ENCODE results near the gene ADGRG4. TPM values are rescaled to one million over a fixed set of nuclear protein-coding genes. Genes with fewer than 3 reads are reported as not detected.

The ADGRG4 gene
- total RNA-seq, 2 donors from 2014 or later: not detected

DNA sequence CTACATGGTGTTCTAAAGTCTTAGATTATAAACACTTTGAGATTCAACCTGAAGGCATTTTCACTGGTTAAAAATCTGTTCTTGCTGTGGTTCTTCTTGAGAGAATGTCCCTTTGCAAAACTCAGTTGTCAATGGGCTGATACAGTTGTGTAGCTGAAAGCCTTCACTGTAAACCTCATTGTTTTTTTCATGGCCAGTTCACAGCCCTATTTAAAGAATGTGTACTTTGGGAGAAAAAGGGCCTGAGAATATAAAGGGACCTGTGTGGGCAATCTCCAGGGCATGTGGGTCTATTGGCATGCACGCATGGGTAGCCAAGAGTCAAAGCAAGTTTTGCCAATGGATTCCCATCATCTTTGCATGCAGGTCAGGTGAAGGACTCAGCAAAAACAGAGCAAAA, 41.8 kb upstream of the ADGRG4 start:
- no peaks in the 10 kb centered on the region for H3K36me3 ChIP-seq (replicated peaks in 1 of 2; ENCODE audit: insufficient read depth in 1 of 2, low read depth in 2 of 2)
- intact Hi-C loops (cut with DNase I): no loop called here
- ATAC-seq (no peak), DNase-seq (no peak)
- WGBS, 2 donors: 63 to 88% methylated on average over 1 of the region's 1 CpG
- H3K27me3 ChIP-seq: no peaks in the 10 kb centered on the region
- H3K4me3 ChIP-seq: no peak overlapping the region
- H3K4me1 ChIP-seq: no peaks in the 10 kb centered on the region
- TF ChIP-seq POLR2A (IDR thresholded peaks at IDR 0.05): no peak
- TF ChIP-seq, protein P1, sequence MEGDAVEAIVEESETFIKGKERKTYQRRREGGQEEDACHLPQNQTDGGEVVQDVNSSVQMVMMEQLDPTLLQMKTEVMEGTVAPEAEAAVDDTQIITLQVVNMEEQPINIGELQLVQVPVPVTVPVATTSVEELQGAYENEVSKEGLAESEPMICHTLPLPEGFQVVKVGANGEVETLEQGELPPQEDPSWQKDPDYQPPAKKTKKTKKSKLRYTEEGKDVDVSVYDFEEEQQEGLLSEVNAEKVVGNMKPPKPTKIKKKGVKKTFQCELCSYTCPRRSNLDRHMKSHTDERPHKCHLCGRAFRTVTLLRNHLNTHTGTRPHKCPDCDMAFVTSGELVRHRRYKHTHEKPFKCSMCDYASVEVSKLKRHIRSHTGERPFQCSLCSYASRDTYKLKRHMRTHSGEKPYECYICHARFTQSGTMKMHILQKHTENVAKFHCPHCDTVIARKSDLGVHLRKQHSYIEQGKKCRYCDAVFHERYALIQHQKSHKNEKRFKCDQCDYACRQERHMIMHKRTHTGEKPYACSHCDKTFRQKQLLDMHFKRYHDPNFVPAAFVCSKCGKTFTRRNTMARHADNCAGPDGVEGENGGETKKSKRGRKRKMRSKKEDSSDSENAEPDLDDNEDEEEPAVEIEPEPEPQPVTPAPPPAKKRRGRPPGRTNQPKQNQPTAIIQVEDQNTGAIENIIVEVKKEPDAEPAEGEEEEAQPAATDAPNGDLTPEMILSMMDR (IDR thresholded peaks at IDR 0.05): no peak
- H3K9me3 ChIP-seq: no peaks in the 10 kb centered on the region
- H3K27ac ChIP-seq: no peak overlapping the region

DNA sequence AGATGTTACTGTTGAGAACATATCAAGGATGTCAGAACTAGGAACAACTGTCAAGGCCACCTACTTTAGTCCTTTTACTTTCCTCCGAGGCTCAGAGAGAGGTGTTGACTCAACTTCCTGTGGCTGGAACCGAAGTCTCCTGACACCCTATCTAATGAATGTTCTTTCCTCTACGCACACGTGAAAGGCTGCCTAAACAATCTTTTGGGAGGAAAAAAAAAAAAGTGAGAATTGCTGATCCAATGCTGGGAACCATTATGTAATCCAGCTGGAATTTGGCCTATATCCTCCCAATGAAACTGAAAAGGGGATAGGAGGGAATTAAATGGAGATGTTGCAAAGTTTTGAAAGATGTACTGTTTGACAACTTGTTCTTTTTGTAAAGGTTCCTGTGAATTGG, 41.2 kb upstream of the ADGRG4 start:
- ATAC-seq (no peak), DNase-seq (no peak)
- 25 to 45% methylated on average over 4 of the region's 4 CpGs for WGBS, 2 donors
- Histone ChIP-seq H3K27ac (no peak overlapping the region), H3K4me1 (no peaks in the 10 kb centered on the region), H3K9me3 (no peaks in the 10 kb centered on the region), H3K4me3 (no peak overlapping the region), H3K27me3 (no peaks in the 10 kb centered on the region), H3K36me3 (replicated peaks in 1 of 2; ENCODE audit: insufficient read depth in 1 of 2, low read depth in 2 of 2) (no peaks in the 10 kb centered on the region)
- TF ChIP-seq, protein P1 (IDR thresholded peaks at IDR 0.05): no peak
- TF ChIP-seq POLR2A (IDR thresholded peaks at IDR 0.05): no peak
- intact Hi-C loops (cut with DNase I): no loop called here

DNA sequence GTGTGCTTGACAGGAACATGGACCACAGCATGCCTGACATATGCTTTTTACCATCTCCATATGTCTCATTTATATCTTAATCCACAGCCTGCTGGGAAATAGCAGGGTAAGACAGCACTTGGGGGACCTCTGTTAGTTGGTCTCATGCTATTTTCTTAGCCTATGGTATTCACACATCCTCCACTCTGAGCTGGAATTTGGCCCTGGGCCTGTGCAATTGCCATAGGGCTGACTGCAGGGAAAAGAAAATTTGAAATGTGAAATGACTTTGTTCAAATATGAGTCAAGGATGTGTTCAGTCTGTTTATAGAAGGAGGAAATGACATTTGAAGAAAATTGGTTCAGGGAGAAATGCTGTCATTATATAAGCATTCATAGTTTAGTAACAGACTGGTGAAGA, 40.0 kb upstream of the ADGRG4 start:
- Histone ChIP-seq H3K27ac (no peak overlapping the region), H3K4me3 (no peak overlapping the region), H3K36me3 (replicated peaks in 1 of 2; ENCODE audit: insufficient read depth in 1 of 2, low read depth in 2 of 2) (no peaks in the 10 kb centered on the region), H3K4me1 (no peaks in the 10 kb centered on the region), H3K27me3 (no peaks in the 10 kb centered on the region), H3K9me3 (no peaks in the 10 kb centered on the region)
- intact Hi-C loops (cut with DNase I): no loop called here
- ATAC-seq (no peak), DNase-seq (no peak)
- TF ChIP-seq, protein P1 (IDR thresholded peaks at IDR 0.05): no peak
- TF ChIP-seq POLR2A (IDR thresholded peaks at IDR 0.05): no peak

DNA sequence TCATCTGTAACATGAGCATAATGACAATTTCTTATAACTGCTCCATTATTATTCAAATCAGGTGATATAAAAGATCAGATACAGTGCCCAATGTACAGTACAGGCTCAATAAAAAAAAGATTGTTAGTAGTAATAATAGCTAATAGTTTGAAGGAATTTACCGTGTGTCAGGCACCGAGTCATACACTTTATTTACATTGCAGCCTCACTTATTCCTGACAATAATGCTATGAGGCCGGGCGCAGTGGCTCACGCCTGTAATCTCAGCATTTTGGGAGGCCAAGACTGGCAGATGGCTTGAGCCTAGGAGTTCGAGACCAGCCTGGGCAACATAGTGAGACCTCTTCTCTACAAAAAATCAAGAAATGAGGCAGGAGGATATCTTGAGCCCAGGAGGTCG, 39.4 kb upstream of the ADGRG4 start:
- Histone ChIP-seq H3K27ac (no peak overlapping the region), H3K27me3 (no peaks in the 10 kb centered on the region)
- intact Hi-C loops (cut with DNase I): no loop called here

DNA sequence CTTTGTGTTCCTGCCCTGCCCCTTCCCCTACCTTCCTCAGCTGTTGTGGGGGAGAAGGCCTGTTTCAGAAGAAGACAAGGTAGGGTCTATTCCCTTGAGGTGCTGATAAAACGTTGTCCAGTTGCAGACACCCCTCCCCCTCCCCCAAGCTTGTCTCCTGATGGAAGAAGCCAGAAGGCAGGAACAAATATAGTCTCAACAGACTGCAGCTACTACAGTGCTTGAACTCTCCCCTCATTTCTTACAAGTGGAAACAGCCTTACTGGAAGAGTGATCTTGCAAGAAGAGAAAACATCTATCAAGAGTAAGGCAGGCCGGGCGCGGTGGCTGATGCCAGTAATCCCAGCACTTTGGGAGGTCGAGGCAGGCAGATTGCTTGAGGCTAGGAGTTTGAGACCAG, 38.5 kb upstream of the ADGRG4 start:
- H3K4me3 ChIP-seq: no peak overlapping the region
- TF ChIP-seq, protein P1 (IDR thresholded peaks at IDR 0.05): no peak
- no peak for TF ChIP-seq POLR2A (IDR thresholded peaks at IDR 0.05)
- no peaks in the 10 kb centered on the region for H3K9me3 ChIP-seq
- ATAC-seq (no peak), DNase-seq (no peak)
- WGBS, 2 donors: 72 to 80% methylated on average over 1 to 5 of the region's 5 CpGs
- H3K4me1 ChIP-seq: no peaks in the 10 kb centered on the region
- intact Hi-C loops (cut with DNase I): no loop called here
- no peak overlapping the region for H3K27ac ChIP-seq
- H3K27me3 ChIP-seq: no peaks in the 10 kb centered on the region
- H3K36me3 ChIP-seq (replicated peaks in 1 of 2; ENCODE audit: insufficient read depth in 1 of 2, low read depth in 2 of 2): no peaks in the 10 kb centered on the region

More for the DNA sequence above, 39.4 kb upstream of the ADGRG4 start:
- TF ChIP-seq, protein P1 (IDR thresholded peaks at IDR 0.05): no peak
- no peak for TF ChIP-seq POLR2A (IDR thresholded peaks at IDR 0.05)
- Histone ChIP-seq H3K9me3 (no peaks in the 10 kb centered on the region), H3K4me3 (no peak overlapping the region), H3K4me1 (no peaks in the 10 kb centered on the region), H3K36me3 (replicated peaks in 1 of 2; ENCODE audit: insufficient read depth in 1 of 2, low read depth in 2 of 2) (no peaks in the 10 kb centered on the region)
- 74 to 79% methylated on average over 3 to 5 of the region's 7 CpGs for WGBS, 2 donors
- DNase-seq (no peak), ATAC-seq (no peak)
